ENCODE measurements around the gene PYCARD.
"Not testable (repeated sequence)": the region's sequence is repeated elsewhere in the genome, so short reads cannot be mapped to it uniquely, and the experiment has no call there.

PYCARD gene

GRCh38 chr16:31214708-31215286 is 12.2 kb upstream of the PYCARD start:
- no peak for DNase-seq

GRCh38 chr16:31213877-31214707 is 11.5 kb upstream of the PYCARD start, which contains the start of gene TRIM72:
Gene TRIM72, plus strand, starts transcription at chr16:31214119. Its CDS starts 620 bp downstream, at chr16:31214739.
- no peak for DNase-seq

- DNase-seq, result no peak
These were observed 10.8 kb upstream of the PYCARD start for GRCh38 chr16:31213342-31213741.

- DNase-seq, result no peak
These were observed 4.2 kb upstream of the PYCARD start for GRCh38 chr16:31206776-31207175.

GRCh38 chr16:31204871-31205666 is 2.5 kb upstream of the PYCARD start:
- DNase-seq, result no peak

- DNase-seq, result peak; percentile 33
These were observed 762 bp downstream of the PYCARD start for GRCh38 chr16:31201582-31202413.

- DNase-seq, result no peak
These were observed 1.6 kb downstream of the PYCARD start for GRCh38 chr16:31200821-31201568.

- not testable (repeated sequence) for DNase-seq
These were observed 2.4 kb downstream of the PYCARD start for GRCh38 chr16:31200111-31200510.

- no peak for DNase-seq
These were observed 3.0 kb downstream of the PYCARD start for GRCh38 chr16:31199430-31200041.

- DNase-seq, result no peak
These were observed 4.2 kb downstream of the PYCARD start for GRCh38 chr16:31198207-31198882.

- no peak for DNase-seq
These were observed 6.1 kb downstream of the PYCARD start for GRCh38 chr16:31196324-31197088.

- DNase-seq, result not testable (repeated sequence)
These were observed 6.7 kb downstream of the PYCARD start for GRCh38 chr16:31195861-31196260.

- no peak for DNase-seq
These were observed 7.7 kb downstream of the PYCARD start for GRCh38 chr16:31194898-31195297.

GRCh38 chr16:31193874-31194273 is 8.7 kb downstream of the PYCARD start:
- DNase-seq, result no peak

- DNase-seq, result no peak
These were observed 9.5 kb downstream of the PYCARD start for GRCh38 chr16:31192856-31193642.

GRCh38 chr16:31191697-31192428 is 10.7 kb downstream of the PYCARD start:
- DNase-seq, result no peak

- no peak for DNase-seq
These were observed 11.6 kb downstream of the PYCARD start for GRCh38 chr16:31190818-31191444.

- DNase-seq, result no peak
These were observed 12.5 kb downstream of the PYCARD start for GRCh38 chr16:31190061-31190460.

All from GF-D8 (cell line).